HepG2 (cell line): Measurements from ENCODE around the gene AXIN1. TPM values are rescaled to one million over a fixed set of nuclear protein-coding genes. Genes with fewer than 3 reads are reported as not detected.

ENCODE experiments used
- ATAC-seq: fragments of 200-7000 bp; cut with Tn5 transposase; 3 replicates; pipeline ENCODE4 v1.9.1; 2020; ENCODE audit warnings: mild to moderate bottlenecking, moderate library complexity
- BruUV-seq: library from RNA; stranded (reverse); fragments of 400-500 nt; replicated peaks from 2 replicates; lab custom pipeline; 2021; lab: Mats Ljungman, UMichigan
- CTCF ChIA-PET: fragments of 300-600 bp; formaldehyde crosslinking; extraction: SDS; loops from one replicate; lab custom pipeline; 2021; ENCODE audit warnings: low total read pairs, inconsistent platforms, low intra/inter-chr PET ratio; lab: Yijun Ruan, JAX
- POLR2A ChIA-PET: fragments of 350-600 bp; sonication (Branson Sonifier 250); formaldehyde crosslinking; loops from one replicate; lab custom pipeline; 2020; ENCODE audit warnings: antibody characterized with exemption, inconsistent platforms; lab: Yijun Ruan, JAX
- DNase-seq: peaks from one replicate; pipeline ENCODE4 v3.0.0-alpha.2; 2015; ENCODE audit warnings: low spot score
- FAIRE-seq: peaks from 3 replicates; lab custom pipeline; 2011; peaks lifted over from hg19 to GRCh38; lab: Jason Lieb, UNC
- H2AFZ ChIP-seq: one replicate; pipeline ENCODE4 v1.6.1; 2011; ENCODE audit warnings: low read length, inconsistent platforms
- H3K27ac ChIP-seq: fragments of 300-600 bp; 3 replicates; pipeline ENCODE4 v1.8.0; 2011; ENCODE audit warnings: mixed run types, mild to moderate bottlenecking, mixed read lengths, low read length, inconsistent platforms; ENCODE audit not compliant: insufficient read depth; ENCODE audit errors: extremely low read length
- H3K27me3 ChIP-seq, 2 experiments: fragments of 200-600 bp in 1 of 2; 2 replicates in 1 of 2; 3 replicates in 1 of 2; pipeline versions ENCODE4 v1.6.0 to v1.8.0; 2011; ENCODE audit warnings: low read length in 2 of 2, mild to moderate bottlenecking in 2 of 2, moderate library complexity in 2 of 2, inconsistent platforms in 1 of 2; ENCODE audit not compliant: insufficient read depth in 2 of 2, control insufficient read depth in 1 of 2
- H3K36me3 ChIP-seq, 2 experiments: fragments of 200-600 bp in 1 of 2; replicated peaks in 1 of 2; 2 replicates in 1 of 2; 3 replicates in 1 of 2; pipeline versions ENCODE4 v1.5.1 to v1.8.0; 2011; ENCODE audit warnings: low read length in 2 of 2, inconsistent platforms in 1 of 2; ENCODE audit not compliant: insufficient read depth in 2 of 2, control insufficient read depth in 1 of 2
- H3K4me1 ChIP-seq: 2 replicates; pipeline ENCODE4 v1.5.1; 2012; ENCODE audit warnings: low read length, inconsistent platforms; ENCODE audit not compliant: insufficient read depth
- H3K4me2 ChIP-seq: 2 replicates; pipeline ENCODE4 v1.6.0; 2011; ENCODE audit warnings: low read depth, low read length, inconsistent platforms
- H3K4me3 ChIP-seq, 3 experiments: fragments of 200-600 bp in 1 of 3; sonication (generic), shearing (Covaris generic) in 1 of 3; replicated peaks in 1 of 3; 2 replicates each; pipeline ENCODE4 v1.5.1; 2011 to 2016; ENCODE audit warnings: low read length in 3 of 3, inconsistent platforms in 2 of 3, low read depth in 2 of 3, mild to moderate bottlenecking in 2 of 3, control low read depth in 1 of 3, mixed read lengths in 1 of 3; ENCODE audit not compliant: insufficient read depth in 1 of 3
- H3K79me2 ChIP-seq: one replicate; pipeline ENCODE4 v1.6.1; 2011; ENCODE audit warnings: low read length, inconsistent platforms; ENCODE audit not compliant: insufficient read depth
- H3K9ac ChIP-seq: 2 replicates; pipeline ENCODE4 v1.6.0; 2011; ENCODE audit warnings: mild to moderate bottlenecking, low read depth, low read length, inconsistent platforms; ENCODE audit not compliant: insufficient read depth
- H3K9me3 ChIP-seq: 2 replicates; pipeline ENCODE4 v1.5.1; 2012; ENCODE audit warnings: mild to moderate bottlenecking, low read length
- H4K20me1 ChIP-seq: 2 replicates; pipeline ENCODE4 v1.6.0; 2011; ENCODE audit warnings: inconsistent platforms, mild to moderate bottlenecking, low read length, moderate library complexity; ENCODE audit not compliant: insufficient read depth
- AGO2 ChIP-seq: fragments of 200-400 bp; formaldehyde crosslinking; optimal IDR thresholded peaks from 2 replicates; pipeline ENCODE3; 2017; ENCODE audit warnings: mild to moderate bottlenecking, low read depth, low read length, moderate library complexity
- SOX5 ChIP-seq: IDR thresholded peaks from 2 replicates; pipeline ENCODE4 v1.6.1; 2016; ENCODE audit warnings: borderline replicate concordance
- ZBTB33 ChIP-seq: sonication (generic); formaldehyde crosslinking; IDR thresholded peaks from 2 replicates; pipeline ENCODE4 v1.4.0; 2020; ENCODE audit warnings: missing genetic modification reagents
- WGBS: methylation state at CpG from one replicate; pipeline ENCODE4 v1.1.6; 2017; ENCODE audit warnings: low lambda C conversion rate; 5-methylcytosine and 5-hydroxymethylcytosine counted together
- in situ Hi-C: cut with HindIII; loops from 2 replicates; pipeline ENCODE4 v1.10.0; 2017; ENCODE audit warnings: low pct_unique_long_range_greater_than_20kb; ENCODE audit not compliant: extremely low pct_ligation_motif_present
- intact Hi-C: fragments of 100-400 bp; cut with micrococcal nuclease; formaldehyde crosslinking; loops from one replicate; pipeline ENCODE4 v1.10.0; 2022; ENCODE audit not compliant: unreplicated experiment
- polyA plus RNA-seq, 8 experiments: library from polyadenylated mRNA; depleted of rRNA in 3 of 8; stranded (reverse) in 7 of 8; unstranded in 1 of 8; fragments of >200 nt; fragmentation: Illumina TruSeq in 4 of 8; extraction: Trizol in 4 of 8; gene quantifications; 2 replicates each; pipeline versions ENCODE4 v1.2.1 to v1.2.3, GENCODE V29; 2011 to 2016; ENCODE audit warnings: low read depth in 4 of 8, missing spikeins in 1 of 8, mixed read lengths in 1 of 8; ENCODE audit not compliant: insufficient read depth in 1 of 8
- total RNA-seq, 5 experiments: library from RNA; depleted of rRNA; stranded (reverse); fragments of >200 nt; fragmentation: Illumina TruSeq; extraction: Trizol; gene quantifications; 2 replicates each; pipeline ENCODE4 v1.2.3, GENCODE V29; 2016; ENCODE audit warnings: low read depth in 1 of 5

Gene AXIN1
- total and polyA plus RNA-seq, 2 of the 13 experiments (the other 11 are each of a cell fraction or from before 2014, with no cell fraction given) = 24.0 to 26.0 TPM

- no peak overlapping the region for H3K4me3 ChIP-seq
- ChIA-PET CTCF (no interaction called here), POLR2A (no interaction called here)
- H3K4me2 ChIP-seq = no peak overlapping the region
- H4K20me1 ChIP-seq = no peaks in the 10 kb centered on the region
- no peak for ATAC-seq
- H3K27ac ChIP-seq = no peak overlapping the region
- FAIRE-seq = no peak
- peaks cover 6% of the 10 kb centered on the region; the same call in 1 of the 2 replicates for H3K4me1 ChIP-seq
- no peak overlapping the region for H3K9ac ChIP-seq
- no peak overlapping the region for H2AFZ ChIP-seq
- in situ Hi-C loops (no loop called here), intact Hi-C loops (loop anchor here (5.0 kb wide), 1 partner anchor 48 kb away; no protein-coding TSS in a partner anchor)
- peak; percentile 60; the same call in 1 of the 2 replicates for TF ChIP-seq ZBTB33 (CRISPR knock-in tag)
- TF ChIP-seq AGO2 = peak; percentile 11
- no peak for TF ChIP-seq SOX5 (CRISPR knock-in tag)
- no TSS peak for BruUV-seq
- no peak for DNase-seq
- 92% methylated on average over 35 of the region's 48 CpGs for WGBS
- H3K79me2 ChIP-seq = no peaks in the 10 kb centered on the region
- H3K27me3 ChIP-seq = peaks cover 4 to 25% of the 10 kb centered on the region in 2 experiments; a peak in 4 of 5 replicates
- H3K36me3 ChIP-seq = peaks cover 12 to 36% of the 10 kb centered on the region in 2 experiments; a peak in 4 of 5 replicates
- no peaks in the 10 kb centered on the region for H3K9me3 ChIP-seq
Measured at GRCh38 chr16:285146-286055, 67.1 kb downstream of the AXIN1 start.
